Thymus (tissue), 11 donors: ENCODE data around the gene MTA2. TPM values are rescaled to one million over a fixed set of nuclear protein-coding genes. Genes with fewer than 3 reads are reported as not detected.
A peak's percentile ranks its signal among the peaks of the same experiment; 100 is the strongest.
"Not testable (repeated sequence)": the region's sequence is repeated elsewhere in the genome, so short reads cannot be mapped to it uniquely, and the experiment has no call there.

ENCODE experiments used
- DNase-seq, 9 donors: peaks; one replicate each; pipeline ENCODE4 v3.0.0-alpha.2; 2013; ENCODE audit warnings: low spot score in 9 of 9, low read depth in 6 of 9, missing footprints in 1 of 9
- H3K27ac ChIP-seq, 2 donors: one replicate each; pipeline ENCODE4 v1.5.1; 2013; ENCODE audit warnings: control low read depth in 1 of 2, low read depth in 1 of 2, low read length in 1 of 2, mild to moderate bottlenecking in 1 of 2, moderate library complexity in 1 of 2
- H3K27me3 ChIP-seq, 2 donors: one replicate each; pipeline ENCODE4 v1.5.1; 2013; ENCODE audit warnings: low read length in 1 of 2; ENCODE audit not compliant: control insufficient read depth in 2 of 2, insufficient read depth in 1 of 2
- H3K36me3 ChIP-seq, 2 donors: one replicate each; pipeline ENCODE4 v1.5.1; 2013; ENCODE audit warnings: low read length in 1 of 2, mild to moderate bottlenecking in 1 of 2, moderate library complexity in 1 of 2; ENCODE audit not compliant: control insufficient read depth in 2 of 2, insufficient read depth in 2 of 2
- H3K4me1 ChIP-seq, 2 donors: one replicate each; pipeline ENCODE4 v1.5.1; 2013; ENCODE audit warnings: low read length in 2 of 2; ENCODE audit not compliant: control insufficient read depth in 2 of 2, insufficient read depth in 2 of 2
- H3K4me3 ChIP-seq, 2 donors: one replicate each; pipeline ENCODE4 v1.5.1; 2013; ENCODE audit warnings: low read length in 2 of 2, control low read depth in 1 of 2, mild to moderate bottlenecking in 1 of 2
- H3K9me3 ChIP-seq, 2 donors: one replicate each; pipeline ENCODE4 v1.5.1; 2013; ENCODE audit warnings: low read length in 1 of 2, mild to moderate bottlenecking in 1 of 2; ENCODE audit not compliant: control insufficient read depth in 2 of 2, insufficient read depth in 1 of 2
- WGBS: extraction: QIAGEN DNeasy Blood & Tissue Kit; methylation state at CpG from one replicate; pipeline ENCODE4 v1.1.7; 2013; 5-methylcytosine and 5-hydroxymethylcytosine counted together
- polyA plus RNA-seq: library from polyadenylated mRNA; stranded (reverse); fragments of 200-250 nt; gene quantifications from one replicate; pipeline ENCODE4 v1.2.3, GENCODE V29; 2013
- total RNA-seq: library from RNA; stranded (reverse); fragments of 120-200 nt; gene quantifications from one replicate; pipeline ENCODE4 v1.2.4, GENCODE V29; 2013
- donor health status: healthy.

The MTA2 gene
- total and polyA plus RNA-seq, 2 donors: 79.3 to 121 TPM

DNA sequence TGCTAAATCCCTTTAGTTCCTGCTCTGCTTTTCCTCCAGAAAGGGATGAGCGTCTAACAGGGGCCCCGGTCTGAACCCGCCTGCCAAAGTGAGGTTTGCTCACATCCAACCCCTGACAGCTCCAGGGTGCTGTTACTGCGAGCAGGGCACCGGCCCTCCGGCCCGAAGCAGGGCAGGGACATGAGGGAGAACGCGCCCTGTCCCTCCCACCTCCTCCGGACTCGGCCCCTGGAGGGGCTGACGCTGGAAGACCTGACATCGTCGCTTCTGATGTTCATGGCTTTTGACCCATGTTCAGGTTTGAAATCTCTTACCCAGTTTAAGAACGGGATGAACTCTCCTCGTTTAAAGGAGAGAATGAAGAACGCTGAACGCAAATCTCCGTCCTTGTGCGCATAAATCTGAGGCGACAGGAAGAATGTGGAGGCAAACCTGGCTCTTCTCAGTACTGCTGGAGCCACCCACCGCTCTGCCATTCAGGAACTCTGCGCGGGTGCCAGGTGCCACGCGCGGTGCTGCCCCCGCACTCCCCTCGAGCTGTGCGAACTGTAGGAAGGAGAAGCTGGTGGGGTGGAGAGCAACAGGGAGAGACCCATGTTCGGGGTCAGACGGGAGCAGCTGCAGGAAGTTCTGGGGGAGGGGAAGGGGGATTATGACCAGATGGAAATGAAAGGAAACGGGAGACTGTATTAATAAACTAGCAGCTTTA is 27.1 kb downstream of the MTA2 start:
- peak overlapping the region; percentile 68 to 97 for H3K4me3 ChIP-seq
- DNase-seq: peak in 1 of 9 donors; percentile 49
- no peaks in the 10 kb centered on the region for H3K27me3 ChIP-seq
- H3K4me1 ChIP-seq: peaks cover 12 to 22% of the 10 kb centered on the region in 2 donors
- under 1% methylated on average over 33 of the region's 33 CpGs for whole genome bisulfite sequencing
- peak overlapping the region; percentile 44 to 87 for H3K27ac ChIP-seq
- H3K36me3 ChIP-seq: peaks cover 52 to 72% of the 10 kb centered on the region in 2 donors
- H3K9me3 ChIP-seq: peaks cover 0 to 5% of the 10 kb centered on the region in 2 donors

DNA sequence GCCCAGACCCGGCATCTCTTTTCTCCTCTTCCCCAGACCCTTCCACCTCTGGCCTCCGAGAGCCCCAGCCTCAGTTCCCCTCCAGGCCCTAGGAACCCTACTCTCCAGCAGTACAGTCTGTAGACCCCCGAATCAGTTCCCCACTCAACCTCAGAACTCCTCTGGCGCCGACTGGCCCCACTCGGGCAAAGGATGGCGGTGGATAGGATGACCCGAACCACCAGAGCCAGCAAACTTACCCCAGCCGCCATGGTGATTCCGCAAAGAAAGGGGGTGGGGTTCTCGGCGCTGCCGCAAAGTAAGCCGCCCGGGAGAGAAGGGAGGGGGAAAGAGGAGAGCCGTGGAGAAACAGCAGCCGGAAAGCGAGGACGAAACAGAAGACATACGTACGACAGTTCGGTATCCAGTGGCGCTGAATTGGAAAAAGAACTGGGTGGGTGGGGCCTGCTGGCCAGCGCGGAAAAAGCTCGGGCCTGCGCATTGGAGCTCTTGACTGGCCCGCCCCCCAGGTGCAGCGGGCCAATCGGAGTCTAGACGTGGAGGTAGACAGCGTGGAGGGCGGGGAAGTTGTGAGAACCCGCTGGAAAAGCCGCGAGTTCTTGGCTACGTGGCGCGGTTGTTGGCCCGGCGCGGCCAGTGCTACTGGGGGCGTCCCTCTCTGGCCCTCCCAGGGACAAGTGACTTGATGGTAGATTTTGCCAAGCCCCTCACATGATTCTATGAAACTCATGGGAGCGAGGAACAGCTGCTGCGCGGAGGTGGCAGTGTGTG is 27.9 kb downstream of the MTA2 start, which contains the start of gene EEF1G:
EEF1G (minus strand) TSS at position 300 of the 771 bp plus-strand sequence; CDS start at position 251, 49 bp downstream.
- DNase-seq: peak; percentile 92 to 100 (median 99)
- H3K27me3 ChIP-seq: no peaks in the 10 kb centered on the region
- peak within 1 kb of the TSS; percentile 80 to 87 for H3K27ac ChIP-seq
- peak within 1 kb of the TSS; percentile 68 to 97 for H3K4me3 ChIP-seq
- H3K4me1 ChIP-seq: peaks cover 12 to 22% of the 10 kb centered on the region in 2 donors
- peaks cover 0 to 5% of the 10 kb centered on the region in 2 donors for H3K9me3 ChIP-seq
- peaks cover 52 to 68% of the 10 kb centered on the region in 2 donors for H3K36me3 ChIP-seq
- WGBS: under 1% methylated on average over 46 of the region's 46 CpGs

DNA sequence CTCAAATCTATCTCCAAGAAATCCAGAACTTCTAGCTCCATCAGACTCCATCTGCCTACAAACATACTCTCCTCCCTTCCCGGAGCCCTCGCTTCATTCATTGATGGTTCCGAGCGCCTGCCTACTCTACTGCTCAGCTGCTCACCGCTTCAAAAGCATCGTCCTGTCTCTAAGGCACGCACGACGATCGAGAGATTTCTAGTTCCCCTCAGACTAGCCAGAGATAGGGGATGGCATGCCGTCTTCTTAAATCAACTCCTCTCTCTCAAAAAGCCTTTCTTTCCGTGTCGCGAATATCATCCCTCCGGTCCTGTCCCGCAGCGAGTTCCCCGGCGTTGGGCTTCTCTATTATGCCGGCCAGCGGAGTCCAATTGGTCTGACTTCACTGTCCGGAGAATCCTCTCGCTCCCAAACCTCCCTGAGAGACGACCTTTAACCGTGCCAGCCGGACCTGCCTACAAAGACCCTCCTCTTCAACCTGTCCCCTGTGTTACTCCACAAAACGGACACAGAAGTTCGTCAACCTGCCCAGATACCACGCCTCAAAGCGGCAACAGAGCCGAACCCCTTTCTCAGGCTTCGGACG is 28.6 kb downstream of the MTA2 start:
- under 1% methylated on average over 33 of the region's 33 CpGs for WGBS
- peaks cover 45 to 70% of the 10 kb centered on the region in 2 donors for H3K36me3 ChIP-seq
- H3K27ac ChIP-seq: peak overlapping the region; percentile 80 to 82
- no peaks in the 10 kb centered on the region for H3K27me3 ChIP-seq
- peaks cover 12 to 22% of the 10 kb centered on the region in 2 donors for H3K4me1 ChIP-seq
- DNase-seq: peak in 3 of 9 donors; percentile 26 to 52 (median 34)
- peaks cover 0 to 5% of the 10 kb centered on the region in 2 donors for H3K9me3 ChIP-seq
- peak overlapping the region; percentile 68 to 97 for H3K4me3 ChIP-seq

DNA sequence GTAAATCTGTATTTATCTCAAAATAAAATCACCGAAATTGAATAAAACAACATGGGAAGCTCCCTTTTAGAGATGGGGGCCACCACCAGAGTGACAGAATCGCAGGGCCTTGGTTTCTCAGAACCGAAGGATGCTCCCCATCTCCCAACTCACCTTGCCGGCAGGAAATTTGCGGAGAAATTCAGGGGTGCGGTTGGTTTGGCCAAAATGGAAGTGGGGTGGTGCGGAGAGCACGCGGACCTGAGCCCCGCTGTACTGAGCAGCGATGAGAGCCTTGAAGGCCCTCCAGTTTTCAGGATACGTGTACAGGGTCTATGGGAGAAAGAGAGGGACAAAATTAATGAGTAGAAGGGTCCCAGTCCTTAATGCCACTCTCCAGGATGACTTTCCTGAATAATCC is 29.2 kb downstream of the MTA2 start:
- H3K36me3 ChIP-seq: peaks cover 45 to 70% of the 10 kb centered on the region in 2 donors
- H3K27me3 ChIP-seq: no peaks in the 10 kb centered on the region
- peaks cover 0 to 5% of the 10 kb centered on the region in 2 donors for H3K9me3 ChIP-seq
- peaks cover 12 to 22% of the 10 kb centered on the region in 2 donors for H3K4me1 ChIP-seq
- H3K27ac ChIP-seq: no peak overlapping the region
- peak overlapping the region in 1 of 2 donors; percentile 97 for H3K4me3 ChIP-seq
- 97% methylated on average over 12 of the region's 12 CpGs for WGBS
- DNase-seq: no peak

DNA sequence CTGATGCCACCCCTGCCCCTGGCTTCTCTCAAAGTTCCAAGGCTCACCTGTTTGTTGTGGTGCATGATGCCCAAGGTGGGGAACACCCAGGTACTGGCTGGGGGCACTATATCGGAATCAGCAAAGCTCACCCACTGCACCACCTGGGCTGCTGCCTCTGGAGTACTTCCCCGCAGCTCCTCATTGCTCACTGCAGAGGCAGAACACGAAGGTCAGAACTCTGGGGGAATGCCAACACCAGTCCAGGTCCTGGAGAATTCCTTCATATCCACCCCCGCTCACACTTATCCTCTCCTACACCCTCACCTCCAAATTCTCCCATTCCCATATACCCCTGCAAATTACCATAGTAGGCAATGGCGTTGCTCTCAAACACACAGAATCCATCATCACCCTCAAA is 30.2 kb downstream of the MTA2 start:
- H3K9me3 ChIP-seq, DNase-seq, H3K27me3 ChIP-seq, H3K4me3 ChIP-seq, H3K27ac ChIP-seq: not testable (repeated sequence)
- WGBS: 99% methylated on average over 5 of the region's 5 CpGs
- H3K4me1 ChIP-seq: peaks cover 12 to 22% of the 10 kb centered on the region in 2 donors
- peaks cover 45 to 70% of the 10 kb centered on the region in 2 donors for H3K36me3 ChIP-seq

DNA sequence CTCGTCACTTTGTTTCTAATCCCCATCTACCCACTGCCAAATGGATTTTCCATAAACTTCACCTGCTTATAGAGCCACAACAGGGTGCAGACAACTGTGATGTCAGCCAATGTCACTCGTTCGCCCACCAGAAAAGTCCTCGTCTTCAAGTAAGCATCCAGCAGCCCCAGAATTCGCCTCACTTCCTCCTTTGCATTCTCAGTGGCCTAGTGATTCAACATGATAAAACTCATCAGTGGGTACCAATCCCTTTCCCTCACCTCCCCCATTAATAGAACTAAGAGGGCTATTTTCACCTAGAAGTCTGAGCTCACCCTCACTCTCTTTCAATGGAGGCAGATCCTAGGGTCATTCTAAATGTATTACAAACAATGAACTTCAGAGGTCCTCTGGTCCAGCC is 30.8 kb downstream of the MTA2 start:
- 96% methylated on average over 5 of the region's 5 CpGs for WGBS
- H3K27me3 ChIP-seq, H3K27ac ChIP-seq, H3K9me3 ChIP-seq, H3K4me3 ChIP-seq, DNase-seq: not testable (repeated sequence)
- H3K4me1 ChIP-seq: peaks cover 12 to 22% of the 10 kb centered on the region in 2 donors
- peaks cover 45 to 70% of the 10 kb centered on the region in 2 donors for H3K36me3 ChIP-seq

DNA sequence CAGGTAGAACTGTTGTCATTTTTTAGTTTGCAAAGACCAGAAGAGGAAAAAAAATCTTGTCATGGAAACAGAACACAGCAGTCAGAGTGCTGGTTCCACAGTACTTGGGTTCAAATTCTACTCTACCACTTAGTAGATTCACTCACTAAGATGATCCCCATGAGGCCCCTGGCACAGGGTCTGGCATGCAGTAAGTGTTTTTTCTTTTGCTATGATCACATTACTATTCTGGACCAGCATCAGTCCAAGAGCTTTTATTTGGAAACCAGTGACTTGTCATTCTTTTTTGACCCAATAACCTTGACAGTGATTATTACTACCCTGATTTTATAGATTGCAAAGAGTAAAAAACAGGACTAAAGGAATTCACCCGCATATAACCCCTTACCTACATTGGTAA is 32.1 kb downstream of the MTA2 start:
- no peak overlapping the region for H3K27ac ChIP-seq
- peaks cover 6 to 11% of the 10 kb centered on the region in 2 donors for H3K4me1 ChIP-seq
- no peaks in the 10 kb centered on the region for H3K27me3 ChIP-seq
- H3K9me3 ChIP-seq: no peaks in the 10 kb centered on the region
- peaks cover 43 to 74% of the 10 kb centered on the region in 2 donors for H3K36me3 ChIP-seq
- WGBS: 95% methylated on average over 1 of the region's 1 CpG
- H3K4me3 ChIP-seq: no peak overlapping the region
- DNase-seq: no peak

DNA sequence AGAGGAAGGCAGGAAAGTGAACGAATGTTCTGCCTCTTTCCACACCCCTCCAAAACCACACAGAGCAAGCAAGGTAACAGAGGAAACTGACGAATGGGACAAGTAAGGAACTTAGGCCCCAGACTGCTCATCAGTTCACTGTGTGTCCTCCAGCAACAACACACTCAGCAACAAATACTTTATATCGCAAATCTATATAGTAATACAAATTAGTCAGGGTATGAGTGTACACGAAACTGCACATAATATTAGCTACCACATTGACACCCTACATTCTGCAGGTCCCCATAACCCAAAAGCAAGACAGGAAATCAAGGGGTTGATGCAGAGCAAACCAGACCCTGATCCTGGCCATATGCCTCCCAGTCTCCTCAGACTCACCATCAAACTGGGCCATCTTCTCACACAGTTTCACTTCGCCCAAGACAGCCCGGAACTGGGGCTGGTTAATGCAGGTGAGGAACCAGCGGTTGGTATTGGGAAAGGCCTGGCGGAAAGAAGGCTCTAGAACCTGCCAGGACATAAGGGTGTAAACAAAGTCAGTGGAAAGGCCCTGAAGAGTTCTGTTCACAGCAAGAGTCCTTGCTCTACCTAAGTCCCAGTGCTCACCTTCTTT is 34.5 kb downstream of the MTA2 start:
- Histone ChIP-seq H3K27ac (no peak overlapping the region), H3K36me3 (peaks cover 54 to 87% of the 10 kb centered on the region in 2 donors), H3K4me3 (no peak overlapping the region), H3K9me3 (no peaks in the 10 kb centered on the region), H3K27me3 (no peaks in the 10 kb centered on the region), H3K4me1 (no peaks in the 10 kb centered on the region)
- WGBS: 90% methylated on average over 8 of the region's 8 CpGs
- DNase-seq: no peak
